NCI-H146 (cell line): ENCODE measurements around the gene KLF7.
A peak's percentile ranks its signal among the peaks of the same experiment; 100 is the strongest.

Experiments
- DNase-seq: peaks from one replicate; lab custom pipeline; 2025; lab: John Stamatoyannopoulos, UW

KLF7 gene

GRCh38 chr2:207165121-207166038 is at the start of gene KLF7:
TSS of gene KLF7 (minus strand) at chr2:207165948. CDS start at chr2:207165568, 380 bp downstream.
- peak; percentile 66 for DNase-seq

GRCh38 chr2:207215308-207215707 is 49.6 kb upstream of the KLF7 start:
- DNase-seq, result peak; percentile 56

- DNase-seq, result no peak
These were observed 48.7 kb upstream of the KLF7 start for GRCh38 chr2:207214446-207214845.

- DNase-seq, result no peak
These were observed 40.3 kb upstream of the KLF7 start for GRCh38 chr2:207206011-207206410.

GRCh38 chr2:207205173-207205957 is 39.6 kb upstream of the KLF7 start:
- DNase-seq, result no peak

- DNase-seq, result no peak
These were observed 37.3 kb upstream of the KLF7 start for GRCh38 chr2:207203056-207203455.

GRCh38 chr2:207202645-207203044 is 36.9 kb upstream of the KLF7 start:
- DNase-seq, result no peak

GRCh38 chr2:207201416-207201815 is 35.7 kb upstream of the KLF7 start:
- DNase-seq, result no peak

GRCh38 chr2:207200136-207200535 is 34.4 kb upstream of the KLF7 start:
- DNase-seq, result peak; percentile 91

GRCh38 chr2:207194028-207194427 is 28.3 kb upstream of the KLF7 start:
- no peak for DNase-seq

GRCh38 chr2:207188626-207189419 is 23.1 kb upstream of the KLF7 start:
- DNase-seq, result peak; percentile 36

- DNase-seq, result no peak
These were observed 19.6 kb upstream of the KLF7 start for GRCh38 chr2:207185372-207185771.

GRCh38 chr2:207184768-207185167 is 19.0 kb upstream of the KLF7 start:
- no peak for DNase-seq

- no peak for DNase-seq
These were observed 18.6 kb upstream of the KLF7 start for GRCh38 chr2:207184348-207184747.

- no peak for DNase-seq
These were observed 17.8 kb upstream of the KLF7 start for GRCh38 chr2:207183506-207183905.

GRCh38 chr2:207182911-207183310 is 17.2 kb upstream of the KLF7 start:
- no peak for DNase-seq

- DNase-seq, result no peak
These were observed 16.0 kb upstream of the KLF7 start for GRCh38 chr2:207181526-207182274.

- DNase-seq, result no peak
These were observed 15.0 kb upstream of the KLF7 start for GRCh38 chr2:207180741-207181140.

GRCh38 chr2:207176247-207176646 is 10.5 kb upstream of the KLF7 start:
- no peak for DNase-seq

- DNase-seq, result no peak
These were observed 7.9 kb upstream of the KLF7 start for GRCh38 chr2:207173641-207174040.
